GF-D8 (cell line): ENCODE measurements around the gene AHDC1.
"Not testable (repeated sequence)": the region's sequence is repeated elsewhere in the genome, so short reads cannot be mapped to it uniquely, and the experiment has no call there.

Experiments
- DNase-seq: peaks from one replicate; lab custom pipeline; 2025; lab: John Stamatoyannopoulos, UW

Gene AHDC1

GRCh38 chr1:27634177-27634984 lies 30.4 kb upstream of the AHDC1 start:
- DNase-seq = no peak

DNA sequence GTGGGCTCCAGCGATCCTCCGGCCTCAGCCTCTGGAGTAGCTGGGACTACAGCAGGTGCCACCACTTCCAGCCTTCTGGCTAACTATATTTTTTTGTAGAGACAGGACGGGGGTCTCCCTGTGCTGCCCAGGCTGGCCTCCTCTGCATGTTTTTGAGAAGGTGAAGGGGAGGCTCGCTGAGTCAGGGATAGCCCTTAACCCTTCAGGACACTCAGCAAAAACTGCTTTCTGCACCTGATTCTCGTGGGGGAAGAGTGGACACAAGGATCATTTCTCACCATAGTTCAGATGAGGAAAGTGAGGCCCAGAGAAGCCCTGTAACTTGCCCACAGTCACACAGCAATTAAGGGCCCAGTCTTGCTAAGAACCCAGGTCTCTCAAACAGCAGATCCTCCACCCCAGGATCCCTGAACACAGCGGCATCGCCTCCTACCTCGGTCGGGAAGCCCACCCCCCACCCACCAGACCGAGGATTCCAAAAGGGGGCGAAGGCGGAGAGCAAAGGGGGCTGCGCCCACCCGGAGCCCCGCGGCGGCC lies 29.8 kb upstream of the AHDC1 start:
- DNase-seq = no peak

DNA sequence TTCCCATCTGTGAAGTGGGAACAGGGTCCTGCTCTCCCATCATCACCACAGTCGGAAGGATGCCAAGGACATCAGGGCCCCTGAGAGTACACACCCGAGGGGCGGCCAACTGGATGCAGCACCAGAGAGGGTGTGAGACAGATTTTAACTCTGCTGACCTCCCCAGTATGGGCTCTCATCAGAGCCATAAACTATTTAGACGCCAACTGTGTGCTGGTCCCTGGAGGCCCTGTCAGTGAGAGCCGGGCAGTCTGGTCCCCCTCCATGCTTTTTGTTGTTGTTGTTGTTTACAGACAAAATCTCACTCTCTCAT lies 29.3 kb upstream of the AHDC1 start:
- DNase-seq = no peak

- peak; percentile 85 for DNase-seq
Observed at GRCh38 chr1:27632387-27633297, 28.7 kb upstream of the AHDC1 start.

DNA sequence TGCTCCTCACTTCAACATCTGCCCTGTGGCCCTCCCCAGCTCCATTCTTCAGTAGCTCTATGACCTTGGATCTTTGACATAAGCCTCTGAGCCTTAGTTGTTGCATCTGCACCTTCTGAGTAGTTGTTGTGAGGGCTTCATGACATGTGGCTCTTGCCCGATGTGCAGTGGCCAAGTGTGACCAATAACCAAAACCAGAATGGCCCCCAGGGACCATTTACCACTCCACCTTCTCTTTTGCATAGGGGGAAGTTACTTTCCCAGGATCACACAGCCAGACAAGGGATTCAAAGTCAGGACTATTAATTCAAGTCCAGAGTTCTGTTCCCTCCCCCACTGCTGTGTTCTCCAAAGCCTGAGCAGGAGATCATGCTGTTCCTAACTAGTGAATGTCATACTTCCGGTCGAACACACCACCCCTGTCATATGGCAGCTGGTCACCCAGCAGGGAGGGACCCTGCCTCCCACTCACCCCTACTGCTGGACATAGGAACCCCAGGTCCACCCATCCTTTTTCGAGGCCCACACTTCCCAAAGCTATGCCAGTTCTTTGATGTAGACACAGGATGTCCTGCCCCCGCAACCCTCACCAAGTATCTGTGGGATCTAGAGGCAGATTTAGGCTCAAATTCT lies 27.0 kb upstream of the AHDC1 start:
- no peak for DNase-seq

DNA sequence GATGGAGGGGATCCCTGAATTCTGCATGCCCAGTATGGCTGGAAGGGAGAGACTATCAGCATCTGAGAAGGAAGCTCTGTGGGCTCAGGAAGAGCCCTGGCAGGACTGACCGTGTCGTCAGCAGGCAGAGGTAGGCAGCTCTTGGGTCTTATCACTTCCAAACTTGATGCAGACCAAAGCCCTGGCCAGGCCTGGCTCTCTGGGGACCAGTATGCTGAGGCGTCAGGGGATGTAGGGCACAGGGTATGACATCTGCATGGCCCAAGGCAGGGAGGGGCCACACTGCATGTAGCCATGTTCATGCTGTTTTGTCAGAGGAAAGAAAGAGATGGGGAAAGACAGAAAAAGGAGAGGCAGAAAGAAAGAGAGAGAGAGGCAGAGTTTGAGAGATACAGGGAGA lies 24.8 kb upstream of the AHDC1 start:
- DNase-seq = no peak

GRCh38 chr1:27627733-27628132 lies 23.8 kb upstream of the AHDC1 start:
- DNase-seq = not testable (repeated sequence)

GRCh38 chr1:27627061-27627460 lies 23.1 kb upstream of the AHDC1 start:
- DNase-seq = no peak

DNA sequence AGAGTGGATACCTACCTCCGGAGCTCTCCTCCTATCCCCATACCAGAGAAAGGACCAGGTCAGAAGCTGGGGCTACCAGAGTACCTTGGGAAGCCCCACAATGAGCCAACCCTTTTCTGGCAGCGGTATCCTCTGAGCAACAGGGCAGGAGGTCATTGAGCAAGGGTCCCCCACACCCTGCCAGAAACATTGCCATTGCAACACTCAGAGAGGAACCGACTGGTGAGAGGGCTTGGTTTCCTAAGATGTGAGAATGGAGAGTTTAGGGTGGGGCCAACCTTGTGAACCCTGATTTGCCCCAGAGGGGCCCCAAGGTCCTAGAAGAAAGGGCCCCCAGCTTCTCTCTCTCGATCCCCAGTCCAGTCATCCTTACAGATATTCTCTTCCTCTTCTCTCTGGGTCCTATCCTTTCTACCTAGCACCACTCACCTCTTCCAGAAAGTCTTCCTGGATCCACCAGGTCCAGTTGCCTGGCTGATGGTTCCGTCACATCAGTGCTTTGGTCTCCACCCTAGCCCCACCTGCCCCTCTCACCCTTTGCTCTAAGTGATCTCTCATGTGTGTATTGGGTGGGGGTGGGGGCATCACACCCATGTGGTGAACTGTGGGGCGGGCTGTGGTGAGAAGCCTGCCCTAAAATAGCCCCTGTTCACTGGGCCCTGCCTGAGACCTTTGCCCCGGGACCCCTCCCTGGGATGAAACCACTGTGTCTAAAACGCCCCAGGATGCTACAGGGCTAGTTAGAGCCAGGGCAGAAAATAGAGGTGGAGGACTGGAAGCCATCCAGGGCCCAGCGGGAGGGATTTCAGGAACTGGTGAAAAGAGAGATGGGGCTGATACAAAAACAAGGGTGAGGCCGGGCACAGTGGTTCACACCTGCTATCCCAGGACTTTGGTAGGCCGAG lies 22.3 kb upstream of the AHDC1 start:
- peak; percentile 93 for DNase-seq

DNA sequence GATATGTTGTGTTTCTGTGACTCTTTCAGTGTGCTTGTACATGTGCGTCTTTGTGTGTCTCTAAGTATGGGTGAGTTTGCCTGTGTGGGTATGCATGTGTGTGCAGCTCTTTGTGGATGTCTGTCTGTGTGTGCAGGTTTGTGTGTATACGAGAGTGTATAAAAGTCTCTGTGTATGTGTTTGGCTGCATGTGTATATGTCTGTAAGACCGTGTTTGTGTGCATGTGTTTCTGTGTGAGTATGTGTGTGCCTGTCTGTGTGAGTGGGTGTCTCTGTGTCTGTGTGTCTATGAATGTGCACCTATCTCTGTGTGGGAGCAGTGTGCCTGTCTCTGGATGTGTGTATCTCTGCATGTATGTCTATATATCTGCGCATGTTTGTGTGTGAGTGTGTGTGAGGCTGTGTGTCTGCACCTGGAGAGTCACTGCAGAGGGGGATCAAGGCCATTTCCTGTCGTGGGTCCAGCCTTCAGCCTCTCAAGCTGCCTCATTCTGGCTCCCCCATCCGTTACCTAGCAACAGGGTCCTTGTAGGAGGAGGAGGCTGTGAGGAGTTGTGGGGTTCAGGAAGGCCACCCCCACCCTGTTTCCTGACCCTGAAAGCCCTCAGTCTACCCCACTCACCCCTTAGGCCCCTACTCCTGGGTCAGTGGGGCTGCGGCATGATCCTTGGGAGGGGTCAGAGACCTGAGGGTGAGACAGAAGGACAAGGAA lies 20.7 kb upstream of the AHDC1 start:
- DNase-seq = no peak

- peak; percentile 32 for DNase-seq
Observed at GRCh38 chr1:27623327-27624212, 19.6 kb upstream of the AHDC1 start.

DNA sequence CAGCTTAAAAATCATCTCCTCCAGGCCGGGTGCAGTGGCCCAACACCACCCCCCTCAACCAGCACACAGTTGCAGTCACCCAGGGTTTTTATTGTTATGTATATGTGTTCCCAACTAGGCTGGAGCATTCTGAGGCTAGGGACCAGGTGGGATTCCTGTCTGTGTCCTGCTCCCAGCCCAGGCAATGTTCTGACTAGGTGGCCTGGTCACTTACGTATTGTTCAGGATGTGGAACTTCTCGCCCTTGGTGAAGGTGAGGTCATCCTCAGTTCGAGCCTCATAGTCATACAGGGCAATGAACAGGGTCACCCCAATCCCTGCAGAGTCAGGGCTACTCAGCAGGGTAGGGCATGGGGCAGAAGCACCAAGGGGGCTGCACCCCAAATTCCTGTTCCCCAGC lies 18.9 kb upstream of the AHDC1 start:
- no peak for DNase-seq

GRCh38 chr1:27621051-27621920 lies 17.3 kb upstream of the AHDC1 start:
- DNase-seq = no peak

- DNase-seq = not testable (repeated sequence)
Observed at GRCh38 chr1:27619782-27620438, 16.0 kb upstream of the AHDC1 start.

DNA sequence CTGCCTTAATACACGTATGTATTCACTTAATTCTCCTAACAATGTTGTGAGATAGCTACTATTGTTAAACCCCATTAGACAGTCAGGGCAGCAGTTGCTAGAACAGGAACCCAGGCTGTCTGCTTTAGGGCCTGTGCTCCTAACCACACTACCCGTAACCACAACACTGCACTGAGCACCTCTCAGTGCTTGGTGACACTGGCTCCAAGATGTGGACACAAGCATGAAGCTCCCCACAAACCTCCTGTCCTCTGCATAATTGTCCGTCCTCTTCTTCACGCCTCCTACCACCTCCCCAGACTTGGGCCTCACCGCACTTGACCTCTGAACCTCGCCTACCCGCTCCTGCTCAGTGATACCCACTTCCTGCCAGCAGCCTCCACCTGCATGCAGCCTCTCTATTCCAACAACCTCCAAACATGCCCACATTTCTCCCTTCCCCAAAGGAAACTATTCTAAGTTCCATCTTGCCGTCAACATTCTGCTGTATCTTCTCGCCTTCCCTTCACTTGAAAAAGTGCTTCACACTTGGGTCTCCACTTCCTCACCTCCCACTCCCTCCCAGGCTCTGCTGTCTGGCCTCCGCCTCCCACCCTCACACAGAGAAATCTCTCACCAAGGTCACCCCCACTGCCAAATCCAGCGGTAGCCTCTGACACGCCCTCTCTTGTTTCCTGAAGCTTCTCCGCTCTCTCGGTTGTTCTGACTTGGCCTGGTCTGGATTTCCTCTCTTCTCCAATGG lies 14.6 kb upstream of the AHDC1 start:
- DNase-seq = peak; percentile 81

- DNase-seq = no peak
Observed at GRCh38 chr1:27617420-27617819, 13.5 kb upstream of the AHDC1 start.

GRCh38 chr1:27616441-27616840 lies 12.5 kb upstream of the AHDC1 start:
- no peak for DNase-seq
